ENCODE results near the gene KRT7.

KRT7 gene

DNA sequence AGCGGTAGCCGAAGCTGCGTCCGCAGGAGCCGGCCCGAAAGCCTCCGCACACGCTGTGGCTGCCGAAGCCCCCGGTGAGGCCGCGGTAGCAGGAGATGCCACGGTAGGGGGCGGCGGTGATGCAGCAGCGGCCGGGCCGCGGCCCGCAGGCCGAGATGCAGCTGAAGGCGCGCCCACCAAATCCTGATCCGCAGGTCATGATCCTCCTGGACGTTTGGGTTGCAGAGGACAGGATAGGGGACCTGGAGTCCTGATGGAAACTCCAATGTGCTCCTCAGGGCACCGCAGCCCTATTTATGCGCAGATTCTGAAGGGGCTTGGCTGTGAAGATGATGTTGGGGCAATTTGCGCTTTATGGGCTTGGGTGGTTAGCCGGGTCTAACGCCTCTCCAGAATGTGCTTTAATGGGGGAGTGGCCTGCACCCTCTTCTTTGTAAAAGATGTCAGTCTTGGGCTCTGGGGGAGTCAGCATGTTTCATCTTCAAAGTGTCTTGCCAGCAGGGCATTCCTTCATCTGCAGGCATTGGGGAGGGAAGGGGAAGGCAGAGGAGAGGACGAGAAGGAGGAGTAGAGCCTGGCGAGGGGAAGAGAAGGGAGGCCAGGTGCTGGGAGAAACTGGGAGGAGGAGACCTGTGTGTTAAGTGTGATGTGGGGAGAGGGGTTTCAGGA, 58.4 kb downstream of the KRT7 start, which contains the start of gene KRT81:
Gene KRT81 (minus strand): TSS at position 268 of the 669 bp plus-strand sequence. CDS start 69 bp downstream, at position 199.
- Histone ChIP-seq H2BK12ac (ENCODE audit: low read length in 2 of 2) (no peak within 1 kb of the TSS), H2AFZ (ENCODE audit: low read depth, low read length) (no peak within 1 kb of the TSS), H3K27ac (ENCODE audit: low read length, poor library complexity, severe bottlenecking) (no peak within 1 kb of the TSS), H3K18ac (ENCODE audit: low read depth in 1 of 2, low read length in 2 of 2) (no peak within 1 kb of the TSS), H2AK5ac (ENCODE audit: low read length, severe bottlenecking) (no peak within 1 kb of the TSS), H4K8ac (ENCODE audit: low read length) (no peak within 1 kb of the TSS), H3K36me3 (ENCODE audit: control insufficient read depth in 1 of 2, insufficient read depth in 2 of 2, low read depth in 1 of 2, low read length in 2 of 2) (no peaks in the 10 kb centered on the region), H3K79me1 (replicated peaks; ENCODE audit: low read length, poor library complexity, severe bottlenecking) (no peaks in the 10 kb centered on the region), H3K4me3 (ENCODE audit: insufficient read depth in 1 of 2, low read depth in 1 of 2, low read length in 2 of 2) (no peak within 1 kb of the TSS), H3K9me3 (ENCODE audit: control insufficient read depth, low read length) (no peaks in the 10 kb centered on the region), H2BK120ac (ENCODE audit: low read depth, low read length) (no peak within 1 kb of the TSS), H2BK5ac (ENCODE audit: low read depth, low read length, poor library complexity, severe bottlenecking) (no peak within 1 kb of the TSS), H3K23ac (ENCODE audit: low read length in 2 of 2) (no peak within 1 kb of the TSS), H3K4ac (ENCODE audit: low read depth in 1 of 2, low read length in 2 of 2) (no peak within 1 kb of the TSS), H3K4me1 (ENCODE audit: control insufficient read depth, insufficient read depth, low read depth, low read length) (no peaks in the 10 kb centered on the region), H3K27me3 (ENCODE audit: control insufficient read depth in 1 of 2, insufficient read depth in 1 of 2, low read length in 2 of 2) (peaks cover 24 to 25% of the 10 kb centered on the region in 2 experiments), H3K9ac (ENCODE audit: low read length) (no peak within 1 kb of the TSS), H4K91ac (ENCODE audit: low read length) (no peak within 1 kb of the TSS), H2BK15ac (ENCODE audit: low read depth, poor library complexity, severe bottlenecking) (no peak within 1 kb of the TSS), H3K14ac (ENCODE audit: low read length in 2 of 2) (no peak within 1 kb of the TSS), H3K4me2 (ENCODE audit: low read length, poor library complexity, severe bottlenecking) (no peak within 1 kb of the TSS)
- WGBS = 64% methylated on average over 23 of the region's 32 CpGs
- DNase-seq = no peak

DNA sequence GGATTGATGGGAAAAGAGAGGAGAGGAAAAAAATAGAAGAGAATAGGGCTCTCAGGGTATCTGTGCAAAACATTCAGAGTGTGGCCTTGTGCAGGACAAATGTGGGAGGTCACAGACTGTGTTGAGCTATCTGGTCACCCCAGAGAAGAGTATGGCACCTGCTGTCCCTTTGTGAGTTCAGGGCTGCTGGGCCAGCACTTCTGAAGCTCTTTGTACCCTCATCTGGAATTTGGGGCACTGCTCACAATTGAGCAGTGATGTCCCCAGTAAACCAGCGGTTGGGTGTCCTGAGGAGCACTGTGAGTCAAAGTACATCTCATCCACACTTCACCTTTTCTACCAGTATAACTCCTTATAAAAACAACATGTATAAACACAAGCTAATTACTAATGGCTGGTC, 60.9 kb downstream of the KRT7 start:
- no peaks in the 10 kb centered on the region for H3K4me1 ChIP-seq (ENCODE audit: control insufficient read depth, insufficient read depth, low read depth, low read length)
- no peak overlapping the region for H3K23ac ChIP-seq (ENCODE audit: low read length in 2 of 2)
- H2AFZ ChIP-seq (ENCODE audit: low read depth, low read length) = no peak overlapping the region
- H2BK120ac ChIP-seq (ENCODE audit: low read depth, low read length) = no peak overlapping the region
- no peak overlapping the region for H3K4ac ChIP-seq (ENCODE audit: low read depth in 1 of 2, low read length in 2 of 2)
- no peaks in the 10 kb centered on the region for H3K79me1 ChIP-seq (replicated peaks; ENCODE audit: low read length, poor library complexity, severe bottlenecking)
- H2AK5ac ChIP-seq (ENCODE audit: low read length, severe bottlenecking) = no peak overlapping the region
- H2BK5ac ChIP-seq (ENCODE audit: low read depth, low read length, poor library complexity, severe bottlenecking) = no peak overlapping the region
- no peaks in the 10 kb centered on the region for H3K36me3 ChIP-seq (ENCODE audit: control insufficient read depth in 1 of 2, insufficient read depth in 2 of 2, low read depth in 1 of 2, low read length in 2 of 2)
- H3K18ac ChIP-seq (ENCODE audit: low read depth in 1 of 2, low read length in 2 of 2) = no peak overlapping the region
- no peak overlapping the region for H4K8ac ChIP-seq (ENCODE audit: low read length)
- no peak for DNase-seq
- H4K91ac ChIP-seq (ENCODE audit: low read length) = no peak overlapping the region
- no peak overlapping the region for H2BK15ac ChIP-seq (ENCODE audit: low read depth, poor library complexity, severe bottlenecking)
- no peak overlapping the region for H3K27ac ChIP-seq (ENCODE audit: low read length, poor library complexity, severe bottlenecking)
- no peak overlapping the region for H3K4me3 ChIP-seq (ENCODE audit: insufficient read depth in 1 of 2, low read depth in 1 of 2, low read length in 2 of 2)
- no peak overlapping the region for H3K4me2 ChIP-seq (ENCODE audit: low read length, poor library complexity, severe bottlenecking)
- peaks cover 43 to 45% of the 10 kb centered on the region in 2 experiments for H3K27me3 ChIP-seq (ENCODE audit: control insufficient read depth in 1 of 2, insufficient read depth in 1 of 2, low read length in 2 of 2)
- WGBS = no CpG with 5 or more reads among the region's 1 CpG
- no peaks in the 10 kb centered on the region for H3K9me3 ChIP-seq (ENCODE audit: control insufficient read depth, low read length)
- no peak overlapping the region for H3K9ac ChIP-seq (ENCODE audit: low read length)
- H3K14ac ChIP-seq (ENCODE audit: low read length in 2 of 2) = no peak overlapping the region
- no peak overlapping the region for H2BK12ac ChIP-seq (ENCODE audit: low read length in 2 of 2)

DNA sequence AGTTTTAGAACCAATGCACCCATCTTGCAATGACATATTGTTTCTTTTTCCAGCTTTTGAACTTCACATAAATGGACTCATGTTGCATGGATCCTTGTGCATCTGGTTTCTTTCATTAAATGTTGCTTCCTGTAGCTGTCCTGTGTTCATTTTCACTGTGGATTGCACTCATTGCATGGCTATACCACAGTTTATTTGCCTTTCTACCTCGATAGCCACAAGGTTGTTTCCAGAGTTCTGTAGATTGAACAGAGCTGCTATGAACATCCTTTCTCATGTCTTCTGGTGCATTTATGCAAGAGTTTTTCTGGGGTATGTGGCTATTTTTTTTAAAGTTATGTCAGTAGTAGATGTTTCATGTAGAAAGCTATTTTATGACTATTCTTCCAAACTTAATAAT, 61.8 kb downstream of the KRT7 start:
- no peak overlapping the region for H2BK15ac ChIP-seq (ENCODE audit: low read depth, poor library complexity, severe bottlenecking)

GRCh38 chr12:52295663-52296062, 62.6 kb downstream of the KRT7 start:
- Histone ChIP-seq H3K4me3 (ENCODE audit: insufficient read depth in 1 of 2, low read depth in 1 of 2, low read length in 2 of 2) (no peak overlapping the region), H4K8ac (ENCODE audit: low read length) (no peak overlapping the region), H3K27ac (ENCODE audit: low read length, poor library complexity, severe bottlenecking) (no peak overlapping the region), H2BK12ac (ENCODE audit: low read length in 2 of 2) (no peak overlapping the region), H3K27me3 (ENCODE audit: control insufficient read depth in 1 of 2, insufficient read depth in 1 of 2, low read length in 2 of 2) (peaks cover 50 to 54% of the 10 kb centered on the region in 2 experiments), H3K79me1 (replicated peaks; ENCODE audit: low read length, poor library complexity, severe bottlenecking) (no peaks in the 10 kb centered on the region), H2BK15ac (ENCODE audit: low read depth, poor library complexity, severe bottlenecking) (no peak overlapping the region), H2AFZ (ENCODE audit: low read depth, low read length) (no peak overlapping the region), H3K14ac (ENCODE audit: low read length in 2 of 2) (no peak overlapping the region), H3K18ac (ENCODE audit: low read depth in 1 of 2, low read length in 2 of 2) (no peak overlapping the region), H3K4me1 (ENCODE audit: control insufficient read depth, insufficient read depth, low read depth, low read length) (no peaks in the 10 kb centered on the region), H3K9me3 (ENCODE audit: control insufficient read depth, low read length) (no peaks in the 10 kb centered on the region), H2AK5ac (ENCODE audit: low read length, severe bottlenecking) (no peak overlapping the region), H2BK120ac (ENCODE audit: low read depth, low read length) (no peak overlapping the region), H3K36me3 (ENCODE audit: control insufficient read depth in 1 of 2, insufficient read depth in 2 of 2, low read depth in 1 of 2, low read length in 2 of 2) (no peaks in the 10 kb centered on the region), H2BK5ac (ENCODE audit: low read depth, low read length, poor library complexity, severe bottlenecking) (no peak overlapping the region), H3K9ac (ENCODE audit: low read length) (no peak overlapping the region), H4K91ac (ENCODE audit: low read length) (no peak overlapping the region), H3K23ac (ENCODE audit: low read length in 2 of 2) (no peak overlapping the region), H3K4me2 (ENCODE audit: low read length, poor library complexity, severe bottlenecking) (no peak overlapping the region), H3K4ac (ENCODE audit: low read depth in 1 of 2, low read length in 2 of 2) (no peak overlapping the region)
- WGBS = 55% methylated on average over 1 of the region's 1 CpG
- no peak for DNase-seq

More for the DNA sequence above, 61.8 kb downstream of the KRT7 start:
- no peak for DNase-seq
- Histone ChIP-seq H3K4ac (ENCODE audit: low read depth in 1 of 2, low read length in 2 of 2) (no peak overlapping the region), H3K4me1 (ENCODE audit: control insufficient read depth, insufficient read depth, low read depth, low read length) (no peaks in the 10 kb centered on the region), H3K4me2 (ENCODE audit: low read length, poor library complexity, severe bottlenecking) (no peak overlapping the region), H3K9ac (ENCODE audit: low read length) (no peak overlapping the region), H2BK12ac (ENCODE audit: low read length in 2 of 2) (no peak overlapping the region), H3K18ac (ENCODE audit: low read depth in 1 of 2, low read length in 2 of 2) (no peak overlapping the region), H2BK5ac (ENCODE audit: low read depth, low read length, poor library complexity, severe bottlenecking) (no peak overlapping the region), H4K8ac (ENCODE audit: low read length) (no peak overlapping the region), H2AFZ (ENCODE audit: low read depth, low read length) (no peak overlapping the region), H3K27me3 (ENCODE audit: control insufficient read depth in 1 of 2, insufficient read depth in 1 of 2, low read length in 2 of 2) (peaks cover 45 to 47% of the 10 kb centered on the region in 2 experiments), H3K4me3 (ENCODE audit: insufficient read depth in 1 of 2, low read depth in 1 of 2, low read length in 2 of 2) (no peak overlapping the region), H3K27ac (ENCODE audit: low read length, poor library complexity, severe bottlenecking) (no peak overlapping the region), H3K14ac (ENCODE audit: low read length in 2 of 2) (no peak overlapping the region), H3K36me3 (ENCODE audit: control insufficient read depth in 1 of 2, insufficient read depth in 2 of 2, low read depth in 1 of 2, low read length in 2 of 2) (no peaks in the 10 kb centered on the region), H3K9me3 (ENCODE audit: control insufficient read depth, low read length) (no peaks in the 10 kb centered on the region), H3K79me1 (replicated peaks; ENCODE audit: low read length, poor library complexity, severe bottlenecking) (no peaks in the 10 kb centered on the region), H2AK5ac (ENCODE audit: low read length, severe bottlenecking) (no peak overlapping the region), H2BK120ac (ENCODE audit: low read depth, low read length) (no peak overlapping the region), H4K91ac (ENCODE audit: low read length) (no peak overlapping the region), H3K23ac (ENCODE audit: low read length in 2 of 2) (no peak overlapping the region)
- 29% methylated on average over 1 of the region's 1 CpG for WGBS

Measured in mesenchymal stem cell (in vitro differentiated cells and primary cell).